LNCaP clone FGC (cell line): Measurements from ENCODE around the gene DGKZ.

Experiments
- DNase-seq: peaks from one replicate; pipeline ENCODE4 v3.0.0-alpha.2; 2011; ENCODE audit warnings: low read depth
- H3K4me3 ChIP-seq: 2 replicates; pipeline ENCODE4 v1.5.1; 2011; ENCODE audit warnings: mild to moderate bottlenecking, low read depth, low read length, control low read depth
- CTCF ChIP-seq: IDR thresholded peaks from 2 replicates; pipeline ENCODE4 v1.5.1; 2012; ENCODE audit warnings: mild to moderate bottlenecking; ENCODE audit not compliant: control insufficient read depth, insufficient read depth; ENCODE audit errors: extremely low read depth

Gene DGKZ

GRCh38 chr11:46360878-46361277 lies 13.6 kb downstream of the DGKZ start:
- no peak for TF ChIP-seq CTCF
- no peak for DNase-seq
- H3K4me3 ChIP-seq: no peak overlapping the region

GRCh38 chr11:46361283-46362155 lies 14.3 kb downstream of the DGKZ start:
- no peak for DNase-seq
- H3K4me3 ChIP-seq: no peak overlapping the region
- no peak for TF ChIP-seq CTCF

GRCh38 chr11:46362156-46363030 lies 15.1 kb downstream of the DGKZ start:
- DNase-seq: no peak
- TF ChIP-seq CTCF: no peak
- H3K4me3 ChIP-seq: no peak overlapping the region

- H3K4me3 ChIP-seq: no peak overlapping the region
- no peak for DNase-seq
These were observed 15.8 kb downstream of the DGKZ start for GRCh38 chr11:46363031-46363407.

GRCh38 chr11:46363455-46364005 lies 16.3 kb downstream of the DGKZ start:
- TF ChIP-seq CTCF: no peak
- no peak for DNase-seq
- H3K4me3 ChIP-seq: no peak overlapping the region

More at GRCh38 chr11:46363031-46363407, 15.8 kb downstream of the DGKZ start:
- no peak for TF ChIP-seq CTCF

- DNase-seq: no peak
- TF ChIP-seq CTCF: no peak
- H3K4me3 ChIP-seq: no peak overlapping the region
These were observed 16.8 kb downstream of the DGKZ start for GRCh38 chr11:46364056-46364455.
